GM18520 (cell line): ENCODE measurements around the gene NUP210L.
"Not testable (repeated sequence)": the region's sequence is repeated elsewhere in the genome, so short reads cannot be mapped to it uniquely, and the experiment has no call there.

Experiments used
- ATAC-seq: cut with Tn5 transposase; IDR thresholded peaks from one replicate; pipeline ENCODE4 v1.9.1; 2021; ENCODE audit not compliant: unreplicated experiment

NUP210L gene

DNA sequence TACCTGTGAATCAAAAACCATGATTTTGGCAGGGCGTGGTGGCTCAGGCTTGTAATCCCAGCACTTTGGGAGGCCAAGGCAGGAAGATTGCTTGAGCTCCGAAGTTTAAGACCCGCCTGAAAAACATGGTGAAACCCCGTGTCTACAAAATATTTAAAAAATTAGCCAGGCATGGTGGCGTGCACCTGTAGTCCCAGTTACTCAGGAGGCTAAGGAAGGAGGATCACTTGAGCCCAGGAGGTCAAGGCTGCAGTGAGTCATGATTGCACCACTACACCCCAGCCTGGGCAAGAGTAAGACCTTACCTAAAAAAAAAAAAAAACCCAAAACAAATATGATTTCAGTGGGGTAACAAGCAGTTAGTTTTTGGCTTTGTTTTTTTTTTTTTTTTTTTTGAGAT is 54.7 kb downstream of the NUP210L start:
- ATAC-seq = not testable (repeated sequence)

DNA sequence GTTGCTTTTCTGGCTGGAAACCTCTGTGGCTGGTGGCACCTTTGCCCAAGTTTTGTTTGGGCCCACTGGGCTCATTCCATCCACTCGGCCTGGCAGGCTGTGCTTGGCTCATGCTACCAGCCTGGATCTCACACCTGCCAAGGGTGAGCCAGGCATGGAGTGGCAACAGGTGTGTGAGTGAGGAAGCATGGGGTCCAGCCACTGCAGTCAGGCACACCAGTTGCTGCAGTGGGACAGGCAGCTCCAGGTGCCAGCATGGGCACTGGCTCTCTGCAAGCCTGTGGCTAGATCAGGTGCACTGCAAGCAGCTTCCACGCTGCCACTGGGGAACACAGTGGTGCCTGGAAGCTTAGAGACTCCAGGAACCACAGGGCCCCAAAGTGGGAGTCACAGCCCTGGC is 57.0 kb downstream of the NUP210L start:
- ATAC-seq = no peak

- no peak for ATAC-seq
Observed at GRCh38 chr1:154095456-154096060, 59.3 kb downstream of the NUP210L start.

GRCh38 chr1:154094411-154094810 is 60.5 kb downstream of the NUP210L start:
- no peak for ATAC-seq

DNA sequence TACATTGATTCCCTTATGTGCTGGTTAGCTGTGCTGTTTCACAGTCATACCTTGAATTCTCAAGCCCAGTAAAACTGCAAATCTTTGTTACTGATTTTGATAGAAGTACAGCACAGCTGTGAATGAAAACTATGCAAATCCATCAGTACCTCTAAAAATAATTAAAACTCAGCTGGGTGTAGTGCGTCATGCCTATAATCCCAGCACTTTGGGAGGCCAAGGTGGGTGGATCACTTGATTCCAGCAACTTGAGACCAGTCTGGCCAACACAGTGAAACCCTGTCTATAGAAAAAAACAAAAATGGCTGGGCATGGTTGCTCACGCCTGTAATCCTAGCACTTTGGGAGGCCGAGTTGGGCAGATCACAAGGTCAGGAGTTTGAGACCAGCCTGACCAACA is 61.2 kb downstream of the NUP210L start:
- no peak for ATAC-seq

DNA sequence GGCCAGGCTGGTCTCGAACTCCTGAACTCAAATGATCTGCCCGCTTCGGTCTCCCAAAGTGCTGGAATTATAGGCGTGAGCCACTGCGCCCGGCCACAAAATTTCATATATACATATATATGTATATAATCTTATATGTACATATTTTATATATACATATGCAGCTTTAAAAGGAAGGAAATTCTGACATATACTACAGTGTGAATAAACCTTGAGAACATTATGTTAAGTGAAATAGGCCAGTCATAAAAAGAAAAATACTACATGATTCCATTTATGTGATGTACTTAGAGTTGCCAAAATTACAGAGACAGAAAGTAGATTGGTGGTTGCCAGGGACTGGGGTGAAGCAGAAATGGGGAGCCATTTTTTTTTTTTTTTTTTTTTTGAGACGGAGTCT is 63.2 kb downstream of the NUP210L start:
- no peak for ATAC-seq

- ATAC-seq = no peak
Observed at GRCh38 chr1:154087574-154087973, 67.3 kb downstream of the NUP210L start.

DNA sequence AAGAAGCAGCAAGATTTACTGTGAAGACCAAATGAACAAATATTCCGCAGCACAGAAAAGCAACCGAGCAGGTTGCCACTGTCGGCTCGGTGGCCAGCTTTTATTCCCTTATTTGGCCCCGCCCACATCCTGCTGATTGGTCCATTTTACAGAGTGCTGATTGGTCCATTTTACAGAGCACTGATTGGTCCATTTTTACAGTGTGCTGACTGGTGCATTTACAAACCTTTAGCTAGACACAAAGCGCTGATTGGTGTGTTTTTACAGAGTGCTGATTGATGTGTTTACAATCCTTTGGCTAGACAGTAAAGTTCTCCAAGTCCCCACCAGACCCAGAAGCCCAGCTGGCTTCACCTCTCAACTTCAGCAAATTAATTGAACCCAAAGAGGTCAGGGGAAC is 71.8 kb downstream of the NUP210L start:
- not testable (repeated sequence) for ATAC-seq

- no peak for ATAC-seq
Observed at GRCh38 chr1:154081386-154082126, 73.3 kb downstream of the NUP210L start.

DNA sequence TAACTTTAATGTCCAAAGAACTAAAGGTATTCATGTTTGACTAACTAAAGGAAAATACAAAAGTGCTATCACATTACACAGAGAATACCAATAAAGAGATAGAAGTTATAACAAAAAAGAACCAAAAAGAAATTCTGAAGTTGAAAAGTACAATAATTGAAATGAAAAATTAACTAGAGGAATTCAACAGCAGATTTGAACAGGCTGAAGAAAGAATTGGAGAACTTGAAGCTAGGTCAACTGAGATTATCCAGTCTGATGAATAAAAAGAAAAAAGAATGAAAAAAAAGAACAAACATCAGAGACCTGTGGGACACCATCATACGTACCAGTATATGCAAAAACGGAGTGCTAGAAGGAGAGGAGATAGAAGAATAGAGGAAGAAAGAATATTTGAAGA is 78.5 kb downstream of the NUP210L start:
- ATAC-seq = no peak

DNA sequence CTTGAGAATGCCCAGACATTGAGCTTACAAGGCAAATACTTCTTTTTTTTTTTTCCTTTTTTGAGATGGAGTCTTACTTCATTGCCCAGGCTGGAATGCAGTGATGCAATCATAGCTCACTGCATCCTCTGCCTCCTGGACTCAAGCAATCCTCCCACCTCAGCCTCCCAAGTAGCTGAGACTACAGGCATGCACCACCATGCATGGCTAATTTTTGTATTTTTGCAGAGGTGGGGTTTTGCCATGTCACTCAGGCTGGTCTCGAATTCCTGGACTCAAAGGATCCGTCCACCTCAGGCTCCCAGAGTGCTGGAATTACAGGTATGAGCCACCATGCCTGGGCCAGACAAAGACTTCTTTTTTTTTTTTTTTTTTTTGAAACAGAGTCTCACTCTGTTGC is 79.1 kb downstream of the NUP210L start:
- no peak for ATAC-seq

DNA sequence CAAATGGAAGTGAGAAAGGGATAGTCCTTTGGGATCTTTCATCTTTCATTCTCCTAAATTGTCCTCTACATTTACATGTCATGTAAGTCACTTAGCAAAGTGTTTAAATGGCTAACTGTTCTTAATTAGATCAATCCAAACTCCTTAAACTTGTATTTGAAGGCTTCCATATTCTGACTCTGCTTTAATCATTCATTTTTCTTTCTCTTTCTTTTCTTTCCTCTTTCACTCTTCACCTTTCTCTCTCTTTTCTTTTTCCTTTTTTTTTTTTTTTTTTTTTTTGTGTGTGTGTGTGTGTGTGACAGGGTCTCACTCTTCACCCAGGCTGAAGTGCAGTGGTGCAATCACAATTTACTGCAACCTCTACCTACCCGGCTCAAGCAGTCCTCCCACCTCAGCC is 92.6 kb downstream of the NUP210L start:
- no peak for ATAC-seq

GRCh38 chr1:154047436-154047835 is 107.4 kb downstream of the NUP210L start:
- ATAC-seq = not testable (repeated sequence)

GRCh38 chr1:154033697-154034096 is 121.2 kb downstream of the NUP210L start:
- ATAC-seq = not testable (repeated sequence)

DNA sequence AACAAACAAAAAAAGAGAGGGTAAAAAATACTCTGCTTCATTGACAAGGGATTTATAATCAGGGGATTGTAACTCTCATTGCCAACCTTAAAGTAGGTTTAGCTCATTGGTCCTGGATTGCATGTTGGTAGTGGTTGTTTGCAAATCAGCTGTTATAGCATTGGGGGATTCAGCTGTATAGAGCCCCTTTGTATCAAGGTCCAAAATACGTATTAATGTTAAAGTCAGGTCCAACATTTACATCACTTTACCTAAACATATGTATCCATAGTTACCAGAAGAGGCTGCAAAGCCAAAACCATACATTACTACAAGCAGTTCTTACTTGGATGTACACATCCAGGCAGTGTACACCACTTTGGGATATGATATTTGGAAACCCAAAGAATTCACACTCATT is 134.9 kb downstream of the NUP210L start:
- no peak for ATAC-seq

- no peak for ATAC-seq
Observed at GRCh38 chr1:154019269-154019668, 135.6 kb downstream of the NUP210L start.

DNA sequence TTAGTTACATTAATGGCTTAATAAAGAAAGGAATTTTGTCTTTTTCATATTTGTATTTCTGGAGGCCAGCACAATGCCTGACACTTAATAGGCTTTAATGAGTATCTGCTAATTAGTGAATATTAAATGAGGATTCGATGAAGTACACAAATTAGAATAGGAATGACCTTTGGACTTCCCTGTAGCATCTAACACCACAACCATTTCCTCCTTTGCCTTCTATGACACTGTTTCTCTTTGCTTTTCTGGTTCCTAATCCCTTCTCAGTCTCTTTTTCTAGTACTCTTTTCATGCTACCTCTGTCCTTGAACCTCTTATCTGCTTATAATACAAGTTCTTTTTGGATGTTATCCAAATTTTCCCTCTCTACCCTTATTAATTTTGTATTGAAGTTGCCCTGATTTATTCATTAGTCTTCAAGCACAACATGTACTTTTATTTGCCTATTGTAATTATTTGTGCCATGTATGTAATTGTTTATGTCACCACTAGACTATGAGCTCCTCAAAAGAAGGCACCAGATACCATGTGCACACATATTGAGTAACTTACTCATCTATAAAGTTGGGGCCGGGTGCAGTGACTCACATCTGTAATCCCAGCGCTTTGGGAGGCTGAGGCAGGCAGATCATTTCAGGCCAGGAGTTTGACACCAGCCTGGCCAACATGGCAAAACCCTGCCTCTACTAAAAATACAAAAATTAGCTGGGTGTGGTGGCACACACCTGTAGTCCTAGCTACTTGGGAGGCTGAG is 140.5 kb downstream of the NUP210L start:
- ATAC-seq = no peak

- ATAC-seq = not testable (repeated sequence)
Observed at GRCh38 chr1:154012543-154012942, 142.3 kb downstream of the NUP210L start.

- no peak for ATAC-seq
Observed at GRCh38 chr1:154012129-154012528, 142.7 kb downstream of the NUP210L start.

- ATAC-seq = no peak
Observed at GRCh38 chr1:154006136-154006535, 148.7 kb downstream of the NUP210L start.

DNA sequence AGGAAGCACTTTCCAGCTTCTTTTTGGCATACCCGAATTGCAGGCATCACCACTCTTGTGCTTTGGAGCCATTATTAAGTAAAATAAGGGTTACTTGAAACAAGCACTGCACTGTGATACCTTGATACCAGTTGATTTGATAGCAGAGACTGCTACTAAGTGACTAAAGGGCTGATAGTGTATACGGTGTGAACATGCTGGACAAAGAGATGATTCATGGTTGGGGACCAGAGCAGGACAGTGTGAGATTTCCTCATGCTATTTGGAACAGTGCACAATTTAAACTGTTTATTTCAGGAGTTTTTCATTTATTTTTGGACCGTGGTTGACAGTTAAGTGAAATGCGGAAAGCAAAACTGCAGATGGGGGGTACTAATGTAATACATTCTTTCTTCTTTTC is 154.5 kb downstream of the NUP210L start:
- ATAC-seq = no peak

- not testable (repeated sequence) for ATAC-seq
Observed at GRCh38 chr1:153996882-153997281, 158.0 kb downstream of the NUP210L start.
